Stimulated activated CD4-positive, alpha-beta T cell treated with anti-CD3 and anti-CD28 coated beads, Interleukin-15, amount 100 ng/mL, for 48 hours (primary cell): Measurements from ENCODE around the gene DOK1.

Experiments used
- DNase-seq, 2 donors: peaks; one replicate each; pipeline ENCODE4 v3.0.0-alpha.2; 2020; ENCODE audit warnings: low read depth in 2 of 2

The DOK1 gene

GRCh38 chr2:74567881-74568280 lies 13.4 kb downstream of the DOK1 start:
- DNase-seq = no peak

GRCh38 chr2:74569686-74570085 lies 15.2 kb downstream of the DOK1 start:
- no peak for DNase-seq

- DNase-seq = no peak
Measured at GRCh38 chr2:74571058-74571457, 16.5 kb downstream of the DOK1 start.

GRCh38 chr2:74572178-74572925 lies 17.8 kb downstream of the DOK1 start:
- no peak for DNase-seq

- DNase-seq = no peak
Measured at GRCh38 chr2:74573747-74574562, 19.4 kb downstream of the DOK1 start.

GRCh38 chr2:74575320-74575719 lies 20.8 kb downstream of the DOK1 start:
- no peak for DNase-seq

- DNase-seq = no peak
Measured at GRCh38 chr2:74576211-74576862, 21.8 kb downstream of the DOK1 start.

GRCh38 chr2:74576863-74577229 lies 22.3 kb downstream of the DOK1 start:
- no peak for DNase-seq

- no peak for DNase-seq
Measured at GRCh38 chr2:74577448-74577847, 22.9 kb downstream of the DOK1 start.

- DNase-seq = no peak
Measured at GRCh38 chr2:74578408-74578807, 23.9 kb downstream of the DOK1 start.

GRCh38 chr2:74581463-74581862 lies 26.9 kb downstream of the DOK1 start:
- no peak for DNase-seq

GRCh38 chr2:74582184-74582583 lies 27.7 kb downstream of the DOK1 start:
- no peak for DNase-seq

GRCh38 chr2:74583504-74583903 lies 29.0 kb downstream of the DOK1 start:
- DNase-seq = no peak

- DNase-seq = no peak
Measured at GRCh38 chr2:74584088-74584645, 29.6 kb downstream of the DOK1 start.

- DNase-seq = no peak
Measured at GRCh38 chr2:74585406-74586185, 31.1 kb downstream of the DOK1 start.

- DNase-seq = peak; percentile 28 to 46
Measured at GRCh38 chr2:74587664-74588277, 33.3 kb downstream of the DOK1 start.

GRCh38 chr2:74588664-74589063 lies 34.1 kb downstream of the DOK1 start:
- no peak for DNase-seq

- DNase-seq = no peak
Measured at GRCh38 chr2:74593826-74594772, 39.6 kb downstream of the DOK1 start.

- no peak for DNase-seq
Measured at GRCh38 chr2:74596584-74596983, 42.1 kb downstream of the DOK1 start.

- DNase-seq = no peak
Measured at GRCh38 chr2:74597410-74597809, 42.9 kb downstream of the DOK1 start.
